ENCODE data around the gene FNDC3B.

GRCh38 chr3:172166890-172167289 lies 127.5 kb downstream of the FNDC3B start:
- TF ChIP-seq TAF1 (IDR thresholded peaks at IDR 0.05; ENCODE audit: low read depth) (no peak), EP300 (IDR thresholded peaks at IDR 0.05; ENCODE audit: borderline replicate concordance) (no peak), MAX (IDR thresholded peaks at IDR 0.05) (no peak)

All from Ishikawa (cell line).